ENCODE measurements around the gene POLR2J3. TPM values are rescaled to one million over a fixed set of nuclear protein-coding genes. Genes with fewer than 3 reads are reported as not detected.
"Not testable (repeated sequence)": the region's sequence is repeated elsewhere in the genome, so short reads cannot be mapped to it uniquely, and the experiment has no call there.

The POLR2J3 gene
- total and polyA plus RNA-seq, 2 donors (not counting 3 experiments of a cell fraction or from before 2014, with no cell fraction given): 40.7 to 63.1 TPM

GRCh38 chr7:102596036-102596435 lies 23.7 kb upstream of the POLR2J3 start:
- H4K20me1 ChIP-seq (replicated peaks; ENCODE audit: control insufficient read depth, extremely low read depth, insufficient read depth, low read length); H3K27me3 ChIP-seq (ENCODE audit: control insufficient read depth in 2 of 2, insufficient read depth in 2 of 2, low read length in 2 of 2); FAIRE-seq; H3K9me1 ChIP-seq (replicated peaks; ENCODE audit: control insufficient read depth, extremely low read depth, insufficient read depth, low read length); H3K4me3 ChIP-seq (replicated peaks in 1 of 3; ENCODE audit: insufficient read depth in 1 of 3, low read depth in 1 of 3, low read length in 3 of 3); H3K36me3 ChIP-seq (ENCODE audit: control insufficient read depth in 2 of 2, extremely low read depth in 1 of 2, insufficient read depth in 2 of 2, low read length in 2 of 2); H3K9me3 ChIP-seq (replicated peaks; ENCODE audit: control insufficient read depth, insufficient read depth, low read length); BruUV-seq (replicated peaks); H2AFZ ChIP-seq (ENCODE audit: low read depth, low read length); H3K4me1 ChIP-seq (ENCODE audit: control insufficient read depth, extremely low read depth, insufficient read depth, low read length); POLR2A ChIA-PET; H3K4me2 ChIP-seq (ENCODE audit: insufficient read depth, low read length); dilution Hi-C loops (cut with MboI; ENCODE audit: extremely low pct_ligation_motif_present, low sequenced_read_pairs); intact Hi-C loops (cut with micrococcal nuclease); CTCF ChIA-PET; H3K27ac ChIP-seq (ENCODE audit: insufficient read depth, low read depth, low read length); DNase-seq (ENCODE audit: low read depth, low spot score); H3K9ac ChIP-seq (replicated peaks; ENCODE audit: extremely low read depth, insufficient read depth, low read length); H3K79me2 ChIP-seq (ENCODE audit: control insufficient read depth, insufficient read depth, low read length): not testable (repeated sequence)

- H3K9me1 ChIP-seq (replicated peaks; ENCODE audit: control insufficient read depth, extremely low read depth, insufficient read depth, low read length); DNase-seq (ENCODE audit: low read depth, low spot score); BruUV-seq (replicated peaks); H3K4me1 ChIP-seq (ENCODE audit: control insufficient read depth, extremely low read depth, insufficient read depth, low read length); POLR2A ChIA-PET; H3K27me3 ChIP-seq (ENCODE audit: control insufficient read depth in 2 of 2, insufficient read depth in 2 of 2, low read length in 2 of 2); H3K27ac ChIP-seq (ENCODE audit: insufficient read depth, low read depth, low read length); H2AFZ ChIP-seq (ENCODE audit: low read depth, low read length); H3K4me3 ChIP-seq (replicated peaks in 1 of 3; ENCODE audit: insufficient read depth in 1 of 3, low read depth in 1 of 3, low read length in 3 of 3); dilution Hi-C loops (cut with MboI; ENCODE audit: extremely low pct_ligation_motif_present, low sequenced_read_pairs); H3K9me3 ChIP-seq (replicated peaks; ENCODE audit: control insufficient read depth, insufficient read depth, low read length); H4K20me1 ChIP-seq (replicated peaks; ENCODE audit: control insufficient read depth, extremely low read depth, insufficient read depth, low read length); FAIRE-seq; H3K9ac ChIP-seq (replicated peaks; ENCODE audit: extremely low read depth, insufficient read depth, low read length); H3K4me2 ChIP-seq (ENCODE audit: insufficient read depth, low read length); CTCF ChIA-PET; intact Hi-C loops (cut with micrococcal nuclease); H3K79me2 ChIP-seq (ENCODE audit: control insufficient read depth, insufficient read depth, low read length); H3K36me3 ChIP-seq (ENCODE audit: control insufficient read depth in 2 of 2, extremely low read depth in 1 of 2, insufficient read depth in 2 of 2, low read length in 2 of 2): not testable (repeated sequence)
Observed at GRCh38 chr7:102593637-102594334, 21.4 kb upstream of the POLR2J3 start.

DNA sequence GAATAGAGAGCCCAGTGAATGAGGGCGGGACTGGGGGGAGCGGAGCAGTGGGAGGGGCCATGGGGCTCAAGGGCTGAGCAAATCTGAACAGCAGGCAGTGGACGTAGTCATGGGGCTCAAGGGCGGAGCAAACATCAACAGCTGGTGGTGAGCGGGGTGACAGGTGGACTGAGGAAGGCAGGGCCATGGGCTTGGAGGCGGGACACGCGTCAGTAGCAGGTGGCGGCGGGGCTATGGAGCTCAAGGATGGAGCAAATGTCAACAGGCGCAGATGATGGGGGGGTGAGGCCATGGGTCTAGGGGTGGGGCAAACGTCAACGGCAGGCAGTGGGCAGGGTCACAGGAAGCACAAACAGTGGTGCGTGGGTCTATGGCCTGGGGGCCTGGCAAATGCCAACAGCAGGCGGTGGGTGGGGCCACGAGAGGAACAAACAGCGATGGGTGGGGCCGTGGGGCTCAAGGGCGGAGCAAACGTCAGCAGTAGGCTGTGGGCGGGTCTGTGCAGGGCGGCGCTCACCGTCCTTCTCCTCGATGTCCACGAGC lies 20.2 kb upstream of the POLR2J3 start:
- H3K4me1 ChIP-seq (ENCODE audit: control insufficient read depth, extremely low read depth, insufficient read depth, low read length); POLR2A ChIA-PET; H2AFZ ChIP-seq (ENCODE audit: low read depth, low read length); H4K20me1 ChIP-seq (replicated peaks; ENCODE audit: control insufficient read depth, extremely low read depth, insufficient read depth, low read length); H3K9ac ChIP-seq (replicated peaks; ENCODE audit: extremely low read depth, insufficient read depth, low read length); H3K79me2 ChIP-seq (ENCODE audit: control insufficient read depth, insufficient read depth, low read length); H3K27ac ChIP-seq (ENCODE audit: insufficient read depth, low read depth, low read length); FAIRE-seq; H3K4me3 ChIP-seq (replicated peaks in 1 of 3; ENCODE audit: insufficient read depth in 1 of 3, low read depth in 1 of 3, low read length in 3 of 3); H3K4me2 ChIP-seq (ENCODE audit: insufficient read depth, low read length); BruUV-seq (replicated peaks); H3K9me1 ChIP-seq (replicated peaks; ENCODE audit: control insufficient read depth, extremely low read depth, insufficient read depth, low read length); CTCF ChIA-PET; dilution Hi-C loops (cut with MboI; ENCODE audit: extremely low pct_ligation_motif_present, low sequenced_read_pairs); DNase-seq (ENCODE audit: low read depth, low spot score); intact Hi-C loops (cut with micrococcal nuclease); H3K36me3 ChIP-seq (ENCODE audit: control insufficient read depth in 2 of 2, extremely low read depth in 1 of 2, insufficient read depth in 2 of 2, low read length in 2 of 2); H3K9me3 ChIP-seq (replicated peaks; ENCODE audit: control insufficient read depth, insufficient read depth, low read length); H3K27me3 ChIP-seq (ENCODE audit: control insufficient read depth in 2 of 2, insufficient read depth in 2 of 2, low read length in 2 of 2): not testable (repeated sequence)

GRCh38 chr7:102589857-102590256 lies 17.5 kb upstream of the POLR2J3 start:
- H4K20me1 ChIP-seq (replicated peaks; ENCODE audit: control insufficient read depth, extremely low read depth, insufficient read depth, low read length); POLR2A ChIA-PET; H3K27ac ChIP-seq (ENCODE audit: insufficient read depth, low read depth, low read length); H3K36me3 ChIP-seq (ENCODE audit: control insufficient read depth in 2 of 2, extremely low read depth in 1 of 2, insufficient read depth in 2 of 2, low read length in 2 of 2); H3K9me1 ChIP-seq (replicated peaks; ENCODE audit: control insufficient read depth, extremely low read depth, insufficient read depth, low read length); BruUV-seq (replicated peaks); H3K4me1 ChIP-seq (ENCODE audit: control insufficient read depth, extremely low read depth, insufficient read depth, low read length); H3K4me2 ChIP-seq (ENCODE audit: insufficient read depth, low read length); H3K79me2 ChIP-seq (ENCODE audit: control insufficient read depth, insufficient read depth, low read length); H3K4me3 ChIP-seq (replicated peaks in 1 of 3; ENCODE audit: insufficient read depth in 1 of 3, low read depth in 1 of 3, low read length in 3 of 3); DNase-seq (ENCODE audit: low read depth, low spot score); H3K9ac ChIP-seq (replicated peaks; ENCODE audit: extremely low read depth, insufficient read depth, low read length); H3K9me3 ChIP-seq (replicated peaks; ENCODE audit: control insufficient read depth, insufficient read depth, low read length); intact Hi-C loops (cut with micrococcal nuclease); H3K27me3 ChIP-seq (ENCODE audit: control insufficient read depth in 2 of 2, insufficient read depth in 2 of 2, low read length in 2 of 2); CTCF ChIA-PET; H2AFZ ChIP-seq (ENCODE audit: low read depth, low read length); FAIRE-seq; dilution Hi-C loops (cut with MboI; ENCODE audit: extremely low pct_ligation_motif_present, low sequenced_read_pairs): not testable (repeated sequence)
